K562 (cell line): ENCODE data around the gene GPS2. TPM values are rescaled to one million over a fixed set of nuclear protein-coding genes. Genes with fewer than 3 reads are reported as not detected.
A peak's percentile ranks its signal among the peaks of the same experiment; 100 is the strongest.

Source experiments
- AFF4 ChIP-seq: sonication (generic); formaldehyde crosslinking; IDR thresholded peaks from 2 replicates; pipeline ENCODE4 v1.8.0; 2023; ENCODE audit warnings: mild to moderate bottlenecking, missing genetic modification reagents
- HMG20A ChIP-seq: fragments of 450-650 bp; formaldehyde crosslinking; conservative IDR thresholded peaks from 2 replicates; pipeline ENCODE4 v1.4.0; 2020; ENCODE audit warnings: mild to moderate bottlenecking, mixed read lengths
- HMGXB4 ChIP-seq: sonication (generic); formaldehyde crosslinking; IDR thresholded peaks from 2 replicates; pipeline ENCODE4 v1.8.1; 2023; ENCODE audit warnings: mild to moderate bottlenecking, missing genetic modification reagents
- LARP7 ChIP-seq: fragments of 450-650 bp; IDR thresholded peaks from 2 replicates; pipeline ENCODE4 v1.6.1; 2016
- PPARD ChIP-seq: fragments of 250-450 bp; sonication (Bioruptor Pico); IDR thresholded peaks from 2 replicates; pipeline ENCODE4 v1.8.0; 2022; ENCODE audit warnings: inconsistent platforms, mild to moderate bottlenecking, moderate library complexity
- SREBF1 ChIP-seq: fragments of 150-350 bp; IDR thresholded peaks from 2 replicates; pipeline ENCODE4 v1.6.1; 2014; ENCODE audit warnings: antibody characterized with exemption, low read depth, low read length, borderline replicate concordance
- THRA ChIP-seq: fragments of 450-650 bp; IDR thresholded peaks from 2 replicates; pipeline ENCODE4 v1.6.1; 2017; ENCODE audit warnings: mild to moderate bottlenecking, moderate library complexity
- polyA plus RNA-seq, 8 experiments: library from polyadenylated mRNA; depleted of rRNA in 4 of 8; stranded (reverse) in 5 of 8; unstranded in 3 of 8; fragments of >200 nt; fragmentation: Nextera tagmentation in 2 of 8; fragmentation: Illumina TruSeq in 1 of 8; extraction: Ambion mirVana in 2 of 8; extraction: Trizol in 1 of 8; gene quantifications; 2 replicates each; pipeline versions ENCODE4 v1.2.1 to v1.2.3, GENCODE V29; 2011 to 2014; ENCODE audit warnings: inconsistent platforms in 1 of 8, missing spikeins in 1 of 8
- total RNA-seq, 7 experiments: library from RNA; depleted of rRNA in 6 of 7; stranded (reverse); fragments of >200 nt in 6 of 7; fragmentation: Illumina TruSeq in 2 of 7; extraction: Trizol in 2 of 7; gene quantifications; 2 replicates each; pipeline versions ENCODE4 v1.2.1 to v1.2.3, GENCODE V29; 2011 to 2021; ENCODE audit warnings: low replicate concordance in 1 of 7
- TF ChIP-seq, protein P1 (sequence below): sonication (generic); formaldehyde crosslinking; IDR thresholded peaks from 2 replicates; pipeline ENCODE4 v1.8.1; 2023; ENCODE audit warnings: mild to moderate bottlenecking, missing genetic modification reagents
- TF ChIP-seq, protein P2 (sequence below): fragments of 200-800 bp; sonication (Bioruptor generic); IDR thresholded peaks from 2 replicates; pipeline ENCODE4 v1.6.1; 2017; ENCODE audit warnings: missing genetic modification characterization, missing compliant biosample characterization
- TF ChIP-seq, protein P3 (sequence below): fragments of 450-650 bp; IDR thresholded peaks from 2 replicates; pipeline ENCODE4 v1.6.1; 2014; ENCODE audit warnings: low read depth, mild to moderate bottlenecking, moderate library complexity, borderline replicate concordance
- TF ChIP-seq, protein P4 (sequence below): fragments of 450-650 bp; IDR thresholded peaks from 2 replicates; pipeline ENCODE4 v1.6.1; 2016; ENCODE audit warnings: borderline replicate concordance

Gene GPS2
- total and polyA plus RNA-seq, 9 of the 15 experiments (the other 6 are each of a cell fraction or from before 2014, with no cell fraction given) = 18.3 to 75.7 (median 37.0) TPM

DNA sequence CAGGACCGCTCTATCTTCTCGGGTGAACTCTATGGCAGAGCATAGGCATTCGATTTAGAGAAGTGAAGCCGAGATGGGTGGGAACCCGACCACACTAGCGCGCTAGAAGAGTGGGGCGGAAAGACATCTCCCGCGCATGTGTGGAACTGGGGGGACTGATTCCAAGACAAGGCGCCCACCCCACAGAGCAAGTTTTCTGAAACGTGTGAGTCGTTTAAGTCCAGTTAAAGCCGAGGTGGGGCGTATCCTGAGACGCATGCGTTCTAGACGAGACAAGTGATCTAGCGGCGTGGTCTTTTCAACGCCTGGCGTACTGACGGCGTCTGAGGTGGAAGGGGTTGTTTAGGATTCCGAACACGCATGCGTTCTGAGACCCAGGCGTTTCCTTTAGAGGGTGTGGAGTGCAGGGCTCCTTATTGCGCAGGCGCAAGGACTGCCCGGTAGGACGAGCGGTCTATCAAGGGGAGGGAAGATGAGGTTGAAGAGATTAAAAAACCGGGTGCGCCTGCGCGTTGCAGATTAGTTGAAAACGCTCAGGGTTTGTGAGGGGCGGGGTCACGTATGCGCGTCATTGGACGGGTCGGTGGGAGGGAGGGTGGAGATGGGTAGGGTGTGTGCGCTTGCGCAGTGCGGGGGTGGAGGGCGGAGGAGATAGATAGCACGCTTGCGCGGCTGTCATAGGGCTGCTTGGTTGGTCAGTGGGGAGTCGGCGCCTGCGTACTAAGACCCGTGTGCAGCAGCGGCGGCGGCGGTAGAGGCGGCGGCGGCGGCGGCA is 8.1 kb downstream of the GPS2 start, which contains the start of gene EIF5A (continued):
- TF ChIP-seq, protein P1, sequence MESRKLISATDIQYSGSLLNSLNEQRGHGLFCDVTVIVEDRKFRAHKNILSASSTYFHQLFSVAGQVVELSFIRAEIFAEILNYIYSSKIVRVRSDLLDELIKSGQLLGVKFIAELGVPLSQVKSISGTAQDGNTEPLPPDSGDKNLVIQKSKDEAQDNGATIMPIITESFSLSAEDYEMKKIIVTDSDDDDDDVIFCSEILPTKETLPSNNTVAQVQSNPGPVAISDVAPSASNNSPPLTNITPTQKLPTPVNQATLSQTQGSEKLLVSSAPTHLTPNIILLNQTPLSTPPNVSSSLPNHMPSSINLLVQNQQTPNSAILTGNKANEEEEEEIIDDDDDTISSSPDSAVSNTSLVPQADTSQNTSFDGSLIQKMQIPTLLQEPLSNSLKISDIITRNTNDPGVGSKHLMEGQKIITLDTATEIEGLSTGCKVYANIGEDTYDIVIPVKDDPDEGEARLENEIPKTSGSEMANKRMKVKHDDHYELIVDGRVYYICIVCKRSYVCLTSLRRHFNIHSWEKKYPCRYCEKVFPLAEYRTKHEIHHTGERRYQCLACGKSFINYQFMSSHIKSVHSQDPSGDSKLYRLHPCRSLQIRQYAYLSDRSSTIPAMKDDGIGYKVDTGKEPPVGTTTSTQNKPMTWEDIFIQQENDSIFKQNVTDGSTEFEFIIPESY = no peak
- no peak for TF ChIP-seq LARP7
- TF ChIP-seq, protein P2, sequence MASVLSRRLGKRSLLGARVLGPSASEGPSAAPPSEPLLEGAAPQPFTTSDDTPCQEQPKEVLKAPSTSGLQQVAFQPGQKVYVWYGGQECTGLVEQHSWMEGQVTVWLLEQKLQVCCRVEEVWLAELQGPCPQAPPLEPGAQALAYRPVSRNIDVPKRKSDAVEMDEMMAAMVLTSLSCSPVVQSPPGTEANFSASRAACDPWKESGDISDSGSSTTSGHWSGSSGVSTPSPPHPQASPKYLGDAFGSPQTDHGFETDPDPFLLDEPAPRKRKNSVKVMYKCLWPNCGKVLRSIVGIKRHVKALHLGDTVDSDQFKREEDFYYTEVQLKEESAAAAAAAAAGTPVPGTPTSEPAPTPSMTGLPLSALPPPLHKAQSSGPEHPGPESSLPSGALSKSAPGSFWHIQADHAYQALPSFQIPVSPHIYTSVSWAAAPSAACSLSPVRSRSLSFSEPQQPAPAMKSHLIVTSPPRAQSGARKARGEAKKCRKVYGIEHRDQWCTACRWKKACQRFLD = no peak; the same call in 1 of the 2 replicates
- TF ChIP-seq HMGXB4 (CRISPR knock-in tag) = no peak
- TF ChIP-seq THRA = no peak
- TF ChIP-seq SREBF1 = no peak
- no peak for TF ChIP-seq HMG20A (CRISPR knock-in tag)
- TF ChIP-seq, protein P3, sequence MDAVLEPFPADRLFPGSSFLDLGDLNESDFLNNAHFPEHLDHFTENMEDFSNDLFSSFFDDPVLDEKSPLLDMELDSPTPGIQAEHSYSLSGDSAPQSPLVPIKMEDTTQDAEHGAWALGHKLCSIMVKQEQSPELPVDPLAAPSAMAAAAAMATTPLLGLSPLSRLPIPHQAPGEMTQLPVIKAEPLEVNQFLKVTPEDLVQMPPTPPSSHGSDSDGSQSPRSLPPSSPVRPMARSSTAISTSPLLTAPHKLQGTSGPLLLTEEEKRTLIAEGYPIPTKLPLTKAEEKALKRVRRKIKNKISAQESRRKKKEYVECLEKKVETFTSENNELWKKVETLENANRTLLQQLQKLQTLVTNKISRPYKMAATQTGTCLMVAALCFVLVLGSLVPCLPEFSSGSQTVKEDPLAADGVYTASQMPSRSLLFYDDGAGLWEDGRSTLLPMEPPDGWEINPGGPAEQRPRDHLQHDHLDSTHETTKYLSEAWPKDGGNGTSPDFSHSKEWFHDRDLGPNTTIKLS = peak; percentile 76; the same call in 1 of the 2 replicates
- TF ChIP-seq, protein P4, sequence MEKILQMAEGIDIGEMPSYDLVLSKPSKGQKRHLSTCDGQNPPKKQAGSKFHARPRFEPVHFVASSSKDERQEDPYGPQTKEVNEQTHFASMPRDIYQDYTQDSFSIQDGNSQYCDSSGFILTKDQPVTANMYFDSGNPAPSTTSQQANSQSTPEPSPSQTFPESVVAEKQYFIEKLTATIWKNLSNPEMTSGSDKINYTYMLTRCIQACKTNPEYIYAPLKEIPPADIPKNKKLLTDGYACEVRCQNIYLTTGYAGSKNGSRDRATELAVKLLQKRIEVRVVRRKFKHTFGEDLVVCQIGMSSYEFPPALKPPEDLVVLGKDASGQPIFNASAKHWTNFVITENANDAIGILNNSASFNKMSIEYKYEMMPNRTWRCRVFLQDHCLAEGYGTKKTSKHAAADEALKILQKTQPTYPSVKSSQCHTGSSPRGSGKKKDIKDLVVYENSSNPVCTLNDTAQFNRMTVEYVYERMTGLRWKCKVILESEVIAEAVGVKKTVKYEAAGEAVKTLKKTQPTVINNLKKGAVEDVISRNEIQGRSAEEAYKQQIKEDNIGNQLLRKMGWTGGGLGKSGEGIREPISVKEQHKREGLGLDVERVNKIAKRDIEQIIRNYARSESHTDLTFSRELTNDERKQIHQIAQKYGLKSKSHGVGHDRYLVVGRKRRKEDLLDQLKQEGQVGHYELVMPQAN = peak; percentile 63; the same call in 1 of the 2 replicates
- no peak for TF ChIP-seq PPARD (CRISPR knock-in tag)
- TF ChIP-seq AFF4 (CRISPR knock-in tag) = no peak
